ENCODE data around the gene NCOA3.

- TF ChIP-seq, protein P1, sequence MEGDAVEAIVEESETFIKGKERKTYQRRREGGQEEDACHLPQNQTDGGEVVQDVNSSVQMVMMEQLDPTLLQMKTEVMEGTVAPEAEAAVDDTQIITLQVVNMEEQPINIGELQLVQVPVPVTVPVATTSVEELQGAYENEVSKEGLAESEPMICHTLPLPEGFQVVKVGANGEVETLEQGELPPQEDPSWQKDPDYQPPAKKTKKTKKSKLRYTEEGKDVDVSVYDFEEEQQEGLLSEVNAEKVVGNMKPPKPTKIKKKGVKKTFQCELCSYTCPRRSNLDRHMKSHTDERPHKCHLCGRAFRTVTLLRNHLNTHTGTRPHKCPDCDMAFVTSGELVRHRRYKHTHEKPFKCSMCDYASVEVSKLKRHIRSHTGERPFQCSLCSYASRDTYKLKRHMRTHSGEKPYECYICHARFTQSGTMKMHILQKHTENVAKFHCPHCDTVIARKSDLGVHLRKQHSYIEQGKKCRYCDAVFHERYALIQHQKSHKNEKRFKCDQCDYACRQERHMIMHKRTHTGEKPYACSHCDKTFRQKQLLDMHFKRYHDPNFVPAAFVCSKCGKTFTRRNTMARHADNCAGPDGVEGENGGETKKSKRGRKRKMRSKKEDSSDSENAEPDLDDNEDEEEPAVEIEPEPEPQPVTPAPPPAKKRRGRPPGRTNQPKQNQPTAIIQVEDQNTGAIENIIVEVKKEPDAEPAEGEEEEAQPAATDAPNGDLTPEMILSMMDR (IDR thresholded peaks at IDR 0.05 in 2 of 3, conservative IDR thresholded peaks at IDR 0.05 in 1 of 3; ENCODE audit: borderline replicate concordance in 1 of 3, insufficient read depth in 1 of 3, low read depth in 2 of 3, low read length in 2 of 3), result no peak
- TF ChIP-seq CEBPB (IDR thresholded peaks at IDR 0.05; ENCODE audit: low read depth) (no peak), POLR2A (IDR thresholded peaks at IDR 0.05; ENCODE audit: borderline replicate concordance, extremely low read depth, insufficient read depth, insufficient read length) (no peak), EZH2 (IDR thresholded peaks at IDR 0.05) (no peak), EZH2phosphoT487 (IDR thresholded peaks at IDR 0.05; ENCODE audit: borderline replicate concordance) (no peak), TCF7L2 (IDR thresholded peaks at IDR 0.05; ENCODE audit: borderline replicate concordance, extremely low read depth, insufficient read depth, insufficient read length) (no peak)
- TF ChIP-seq, protein P2, sequence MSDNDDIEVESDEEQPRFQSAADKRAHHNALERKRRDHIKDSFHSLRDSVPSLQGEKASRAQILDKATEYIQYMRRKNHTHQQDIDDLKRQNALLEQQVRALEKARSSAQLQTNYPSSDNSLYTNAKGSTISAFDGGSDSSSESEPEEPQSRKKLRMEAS (IDR thresholded peaks at IDR 0.05), result no peak
- TF ChIP-seq, protein P3, sequence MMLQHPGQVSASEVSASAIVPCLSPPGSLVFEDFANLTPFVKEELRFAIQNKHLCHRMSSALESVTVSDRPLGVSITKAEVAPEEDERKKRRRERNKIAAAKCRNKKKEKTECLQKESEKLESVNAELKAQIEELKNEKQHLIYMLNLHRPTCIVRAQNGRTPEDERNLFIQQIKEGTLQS (IDR thresholded peaks at IDR 0.05), result no peak
Measured at GRCh38 chr20:47655635-47656034, 153.9 kb downstream of the NCOA3 start.

All from HCT116 (cell line).